Measurements from ENCODE around the gene CTDSP2. TPM values are rescaled to one million over a fixed set of nuclear protein-coding genes. Genes with fewer than 3 reads are reported as not detected.

The CTDSP2 gene
- polyA plus RNA-seq, 1 of the 3 experiments (the other 2 are of a cell fraction) = 119 TPM

GRCh38 chr12:57826966-57827365 is 19.6 kb downstream of the CTDSP2 start:
- Histone ChIP-seq H3K27ac (ENCODE audit: low read depth in 2 of 2, low read length in 1 of 2) (no peak overlapping the region), H3K36me3 (replicated peaks in 1 of 2; ENCODE audit: control insufficient read depth in 1 of 2, insufficient read depth in 2 of 2, low read length in 1 of 2) (peaks cover 55 to 70% of the 10 kb centered on the region in 2 experiments), H3K4me3 (ENCODE audit: low read depth in 2 of 2, low read length in 1 of 2) (no peak overlapping the region), H3K4me1 (ENCODE audit: control insufficient read depth in 1 of 2, insufficient read depth in 2 of 2, low read depth in 1 of 2, low read length in 1 of 2) (peaks cover 5 to 6% of the 10 kb centered on the region in 2 experiments; a peak in 2 of 4 replicates), H2AFZ (ENCODE audit: low read depth) (no peak overlapping the region), H3K9ac (no peak overlapping the region), H3K79me2 (ENCODE audit: insufficient read depth) (peaks cover 60% of the 10 kb centered on the region), H3K9me2 (no peaks in the 10 kb centered on the region), H4K20me1 (ENCODE audit: insufficient read depth) (peaks cover 77% of the 10 kb centered on the region), H3K27me3 (ENCODE audit: insufficient read depth) (no peaks in the 10 kb centered on the region), H3K9me3 (no peaks in the 10 kb centered on the region), H3F3A (replicated peaks; ENCODE audit: insufficient read depth) (peaks cover 4% of the 10 kb centered on the region), H3K4me2 (no peak overlapping the region)
- TF ChIP-seq TEAD4 (IDR thresholded peaks at IDR 0.05; ENCODE audit: borderline replicate concordance, insufficient read depth) = no peak
- no peak for TF ChIP-seq MXI1 (IDR thresholded peaks at IDR 0.05; ENCODE audit: low read depth, low read length)
- TF ChIP-seq, protein P1, sequence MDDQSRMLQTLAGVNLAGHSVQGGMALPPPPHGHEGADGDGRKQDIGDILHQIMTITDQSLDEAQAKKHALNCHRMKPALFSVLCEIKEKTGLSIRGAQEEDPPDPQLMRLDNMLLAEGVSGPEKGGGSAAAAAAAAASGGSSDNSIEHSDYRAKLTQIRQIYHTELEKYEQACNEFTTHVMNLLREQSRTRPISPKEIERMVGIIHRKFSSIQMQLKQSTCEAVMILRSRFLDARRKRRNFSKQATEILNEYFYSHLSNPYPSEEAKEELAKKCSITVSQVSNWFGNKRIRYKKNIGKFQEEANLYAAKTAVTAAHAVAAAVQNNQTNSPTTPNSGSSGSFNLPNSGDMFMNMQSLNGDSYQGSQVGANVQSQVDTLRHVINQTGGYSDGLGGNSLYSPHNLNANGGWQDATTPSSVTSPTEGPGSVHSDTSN (IDR thresholded peaks at IDR 0.05) = no peak
- TF ChIP-seq CHD2 (IDR thresholded peaks at IDR 0.05; ENCODE audit: low read length, partially characterized antibody) = no peak
- no peak for TF ChIP-seq GABPA (IDR thresholded peaks at IDR 0.05; ENCODE audit: low read depth)
- no peak for TF ChIP-seq SIN3A (IDR thresholded peaks at IDR 0.05; ENCODE audit: borderline replicate concordance, low read depth, low read length)
- no peak for TF ChIP-seq FOXJ3 (CRISPR knock-in tag; IDR thresholded peaks at IDR 0.05)
- TF ChIP-seq ZBTB33 (IDR thresholded peaks at IDR 0.05; ENCODE audit: borderline replicate concordance, low read depth) = no peak
- no peak for TF ChIP-seq SMC3 (IDR thresholded peaks at IDR 0.05; ENCODE audit: low read depth, low read length)
- no peak for TF ChIP-seq EZH2phosphoT487 (IDR thresholded peaks at IDR 0.05; ENCODE audit: borderline replicate concordance, low read depth)
- TF ChIP-seq CTCF (IDR thresholded peaks at IDR 0.05) = no peak
- TF ChIP-seq, protein P2, sequence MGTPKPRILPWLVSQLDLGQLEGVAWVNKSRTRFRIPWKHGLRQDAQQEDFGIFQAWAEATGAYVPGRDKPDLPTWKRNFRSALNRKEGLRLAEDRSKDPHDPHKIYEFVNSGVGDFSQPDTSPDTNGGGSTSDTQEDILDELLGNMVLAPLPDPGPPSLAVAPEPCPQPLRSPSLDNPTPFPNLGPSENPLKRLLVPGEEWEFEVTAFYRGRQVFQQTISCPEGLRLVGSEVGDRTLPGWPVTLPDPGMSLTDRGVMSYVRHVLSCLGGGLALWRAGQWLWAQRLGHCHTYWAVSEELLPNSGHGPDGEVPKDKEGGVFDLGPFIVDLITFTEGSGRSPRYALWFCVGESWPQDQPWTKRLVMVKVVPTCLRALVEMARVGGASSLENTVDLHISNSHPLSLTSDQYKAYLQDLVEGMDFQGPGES (IDR thresholded peaks at IDR 0.05; ENCODE audit: low read depth, low read length) = no peak
- TF ChIP-seq RCOR1 (IDR thresholded peaks at IDR 0.05; ENCODE audit: low read length) = no peak
- no peak for TF ChIP-seq YY1 (IDR thresholded peaks at IDR 0.05; ENCODE audit: low read depth)
- TF ChIP-seq NRF1 (IDR thresholded peaks at IDR 0.05; ENCODE audit: low read depth, low read length) = no peak
- TF ChIP-seq TAF1 (IDR thresholded peaks at IDR 0.05; ENCODE audit: borderline replicate concordance, low read depth, low read length) = no peak
- TF ChIP-seq, protein P3, sequence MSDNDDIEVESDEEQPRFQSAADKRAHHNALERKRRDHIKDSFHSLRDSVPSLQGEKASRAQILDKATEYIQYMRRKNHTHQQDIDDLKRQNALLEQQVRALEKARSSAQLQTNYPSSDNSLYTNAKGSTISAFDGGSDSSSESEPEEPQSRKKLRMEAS (IDR thresholded peaks at IDR 0.05; ENCODE audit: low read depth) = no peak
- DNase-seq = no peak
- WGBS (ENCODE audit: low lambda C conversion rate) = 53% methylated on average over 1 of the region's 1 CpG
- ChIA-PET CTCF (interaction anchor here (0.7 to 4.3 kb wide), 6 partner anchors 12 to 116 kb away, joined by 3 to 34 read pairs (median 5); no protein-coding TSS in a partner anchor), POLR2A (no interaction called here)
